Left ventricle myocardium superior (tissue), 1 donor: ENCODE measurements around the gene EXPH5. TPM values are rescaled to one million over a fixed set of nuclear protein-coding genes. Genes with fewer than 3 reads are reported as not detected.
A peak's percentile ranks its signal among the peaks of the same experiment; 100 is the strongest.

ENCODE experiments used
- ATAC-seq: fragments of 200-7000 bp; cut with Tn5 transposase; one replicate; pipeline ENCODE4 v1.9.1; 2020; ENCODE audit warnings: mild to moderate bottlenecking, moderate library complexity
- DNase-seq: peaks from one replicate; pipeline ENCODE4 v3.0.0-alpha.2; 2020
- intact Hi-C: fragments of 100-400 bp; cut with micrococcal nuclease; formaldehyde crosslinking; loops from one replicate; pipeline ENCODE4 v1.11.0; 2022
- total RNA-seq: library from RNA; stranded (reverse); fragmentation: NEBNext Ultra II Directional; extraction: Animal tissue kit (Norgen Biotek cat#: 25700); gene quantifications from one replicate; pipeline ENCODE4 v1.2.1, GENCODE V29; 2021
- donor health status: DM: no; HTN: yes; CAD: no; lungs with severe emphysema.

EXPH5 gene
- total RNA-seq, 1 donor from 2014 or later = 2.4 TPM

- DNase-seq (no peak), ATAC-seq (no peak)
- intact Hi-C loops = no loop called here
These were observed 58.1 kb downstream of the EXPH5 start for GRCh38 chr11:108535384-108535955.

GRCh38 chr11:108534274-108534882 lies 59.2 kb downstream of the EXPH5 start:
- DNase-seq = no peak
- ATAC-seq = no peak
- intact Hi-C loops = no loop called here

GRCh38 chr11:108530426-108530825 lies 63.1 kb downstream of the EXPH5 start:
- intact Hi-C loops = no loop called here
- ATAC-seq (no peak), DNase-seq (no peak)

- intact Hi-C loops = no loop called here
- no peak for DNase-seq
- no peak for ATAC-seq
These were observed 66.2 kb downstream of the EXPH5 start for GRCh38 chr11:108527382-108527781.

- intact Hi-C loops = no loop called here
- DNase-seq = no peak
- no peak for ATAC-seq
These were observed 68.4 kb downstream of the EXPH5 start for GRCh38 chr11:108525161-108525560.

GRCh38 chr11:108524422-108524821 lies 69.1 kb downstream of the EXPH5 start:
- DNase-seq (no peak), ATAC-seq (no peak)
- intact Hi-C loops = no loop called here

- DNase-seq = no peak
- intact Hi-C loops = no loop called here
- ATAC-seq = no peak
These were observed 71.2 kb downstream of the EXPH5 start for GRCh38 chr11:108522318-108522717.

GRCh38 chr11:108518581-108518980 lies 75.0 kb downstream of the EXPH5 start:
- ATAC-seq = no peak
- intact Hi-C loops = no loop called here
- no peak for DNase-seq

- intact Hi-C loops = no loop called here
- ATAC-seq = no peak
- DNase-seq = no peak
These were observed 77.4 kb downstream of the EXPH5 start for GRCh38 chr11:108516125-108516524.

- ATAC-seq = no peak
- DNase-seq = no peak
- intact Hi-C loops = no loop called here
These were observed 80.9 kb downstream of the EXPH5 start for GRCh38 chr11:108512708-108513107.

- intact Hi-C loops = no loop called here
- DNase-seq (no peak), ATAC-seq (no peak)
These were observed 81.6 kb downstream of the EXPH5 start for GRCh38 chr11:108511851-108512474.

- intact Hi-C loops = no loop called here
- ATAC-seq = no peak
These were observed 84.6 kb downstream of the EXPH5 start for GRCh38 chr11:108508653-108509593.

GRCh38 chr11:108501396-108501795 lies 92.2 kb downstream of the EXPH5 start:
- DNase-seq (no peak), ATAC-seq (no peak)
- intact Hi-C loops = no loop called here

More at GRCh38 chr11:108508653-108509593, 84.6 kb downstream of the EXPH5 start:
- DNase-seq = no peak

- ATAC-seq = no peak
- intact Hi-C loops = no loop called here
- DNase-seq = no peak
These were observed 92.8 kb downstream of the EXPH5 start for GRCh38 chr11:108500721-108501120.

- intact Hi-C loops = no loop called here
- DNase-seq (no peak), ATAC-seq (no peak)
These were observed 93.4 kb downstream of the EXPH5 start for GRCh38 chr11:108500169-108500568.

- ATAC-seq (no peak), DNase-seq (peak; percentile 25)
- intact Hi-C loops = no loop called here
These were observed 94.7 kb downstream of the EXPH5 start for GRCh38 chr11:108498816-108499408.

- ATAC-seq (peak; percentile 92), DNase-seq (peak; percentile 79)
- intact Hi-C loops = no loop called here
These were observed 95.3 kb downstream of the EXPH5 start, which contains the start of gene POGLUT3 for GRCh38 chr11:108498046-108498815. POGLUT3 (minus strand) TSS chr11:108498384; CDS start chr11:108498366, 18 bp downstream.

GRCh38 chr11:108497317-108498045 lies 96.1 kb downstream of the EXPH5 start:
- DNase-seq = peak; percentile 83
- peak; percentile 94 for ATAC-seq
- intact Hi-C loops = no loop called here
